Karpas-422 (cell line): ENCODE measurements around the gene MYBPHL. TPM values are rescaled to one million over a fixed set of nuclear protein-coding genes. Genes with fewer than 3 reads are reported as not detected.

Source experiments
- DNase-seq: peaks from one replicate; pipeline ENCODE4 v3.0.0-alpha.2; 2015
- H2AFZ ChIP-seq: fragments of 200-600 bp; sonication (generic); 2 replicates; pipeline ENCODE4 v1.6.1; 2014; ENCODE audit warnings: antibody characterized with exemption, low read length, mixed read lengths
- H3K27ac ChIP-seq: fragments of 200-600 bp; sonication (generic); 2 replicates; pipeline ENCODE4 v1.5.1; 2014; ENCODE audit warnings: mild to moderate bottlenecking, low read length, moderate library complexity
- H3K27me3 ChIP-seq: fragments of 200-600 bp; sonication (generic); 2 replicates; pipeline ENCODE4 v1.6.1; 2014; ENCODE audit warnings: low read length, mixed read lengths
- H3K36me3 ChIP-seq: fragments of 200-600 bp; sonication (generic); 2 replicates; pipeline ENCODE4 v1.6.1; 2014; ENCODE audit warnings: low read length, mixed read lengths; ENCODE audit not compliant: insufficient read depth
- H3K4me1 ChIP-seq: fragments of 200-600 bp; sonication (generic); 2 replicates; pipeline ENCODE4 v1.6.1; 2014; ENCODE audit warnings: mild to moderate bottlenecking, low read length, mixed read lengths
- H3K4me2 ChIP-seq: fragments of 200-600 bp; sonication (generic); 2 replicates; pipeline ENCODE4 v1.6.1; 2014; ENCODE audit warnings: low read length, low read depth, mild to moderate bottlenecking; ENCODE audit not compliant: poor library complexity, severe bottlenecking
- H3K4me3 ChIP-seq: fragments of 200-600 bp; sonication (generic); 2 replicates; pipeline ENCODE4 v1.5.1; 2014; ENCODE audit warnings: mild to moderate bottlenecking, antibody characterized with exemption, low read length, mixed read lengths
- H3K79me2 ChIP-seq: fragments of 200-600 bp; sonication (generic); 2 replicates; pipeline ENCODE4 v1.6.1; 2014; ENCODE audit warnings: mild to moderate bottlenecking, low read length, mixed read lengths
- H3K9ac ChIP-seq: fragments of 200-600 bp; sonication (generic); 2 replicates; pipeline ENCODE4 v1.6.0; 2014; ENCODE audit warnings: low read length
- H3K9me2 ChIP-seq: fragments of 200-600 bp; sonication (generic), shearing (Covaris generic); replicated peaks from 2 replicates; pipeline ENCODE4 v1.6.0; 2014; ENCODE audit warnings: mild to moderate bottlenecking, low read length, moderate library complexity; ENCODE audit not compliant: insufficient read depth
- H3K9me3 ChIP-seq: fragments of 300-700, 200-600 bp; sonication (generic); 2 replicates; pipeline ENCODE4 v1.6.1; 2014; ENCODE audit warnings: low read length, mixed read lengths
- H4K20me1 ChIP-seq: fragments of 200-600 bp; sonication (generic); 2 replicates; pipeline ENCODE4 v1.6.1; 2014; ENCODE audit warnings: mild to moderate bottlenecking, antibody characterized with exemption, low read length, low read depth; ENCODE audit not compliant: insufficient read depth
- total RNA-seq: library from RNA; depleted of rRNA; stranded (reverse); fragments of >200 nt; shearing (Covaris generic); gene quantifications from 2 replicates; pipeline ENCODE4 v1.2.3, GENCODE V29; 2014; ENCODE audit warnings: low replicate concordance; rRNA removed

The MYBPHL gene
- total RNA-seq, 1 experiment from 2014 or later: 4.3 TPM

- Histone ChIP-seq H3K36me3 (no peaks in the 10 kb centered on the region), H2AFZ (no peak overlapping the region), H3K27ac (no peak overlapping the region), H3K4me3 (no peak overlapping the region), H3K9ac (no peak overlapping the region), H3K4me2 (no peak overlapping the region), H4K20me1 (peaks cover 5% of the 10 kb centered on the region; the same call in 1 of the 2 replicates), H3K9me2 (no peaks in the 10 kb centered on the region), H3K9me3 (no peaks in the 10 kb centered on the region), H3K79me2 (no peaks in the 10 kb centered on the region), H3K27me3 (no peaks in the 10 kb centered on the region), H3K4me1 (no peaks in the 10 kb centered on the region)
- no peak for DNase-seq
Observed at GRCh38 chr1:109243221-109243620, 63.6 kb downstream of the MYBPHL start.

- no peaks in the 10 kb centered on the region for H3K27me3 ChIP-seq
- H3K9ac ChIP-seq: no peak overlapping the region
- H3K4me1 ChIP-seq: no peaks in the 10 kb centered on the region
- no peaks in the 10 kb centered on the region for H3K9me2 ChIP-seq
- H4K20me1 ChIP-seq: peaks cover 3% of the 10 kb centered on the region; the same call in 1 of the 2 replicates
- H3K79me2 ChIP-seq: no peaks in the 10 kb centered on the region
- no peaks in the 10 kb centered on the region for H3K9me3 ChIP-seq
- H3K36me3 ChIP-seq: peaks cover 3% of the 10 kb centered on the region; the same call in 1 of the 2 replicates
- H3K4me3 ChIP-seq: no peak overlapping the region
- H3K4me2 ChIP-seq: no peak overlapping the region
- no peak for DNase-seq
- H2AFZ ChIP-seq: no peak overlapping the region
- no peak overlapping the region for H3K27ac ChIP-seq
Observed at GRCh38 chr1:109242387-109242786, 64.4 kb downstream of the MYBPHL start.

Other genes starting within 250 kb of the MYBPHL start
- 7.9 and 17.8 TPM in 2 replicates for gene TAF13, start 231.0 kb downstream of the MYBPHL start, total RNA-seq
- 11.1 and 18.7 TPM in 2 replicates for gene TMEM167B, start 216.2 kb downstream of the MYBPHL start, total RNA-seq
- 0.22 and 4.7 TPM in 2 replicates for gene ELAPOR1, start 192.9 kb downstream of the MYBPHL start, total RNA-seq
- gene SARS1, start 93.1 kb downstream of the MYBPHL start, total RNA-seq: 184 and 248 TPM in 2 replicates
- gene CELSR2, start 57.5 kb downstream of the MYBPHL start, total RNA-seq: 0.43 and 1.2 TPM in 2 replicates
- 6.3 and 24.2 TPM in 2 replicates for gene PSRC1, start 23.9 kb downstream of the MYBPHL start, total RNA-seq
- 0.04 TPM in 1 of 2 replicates, not detected in the other for gene SORT1, start 90.9 kb upstream of the MYBPHL start, total RNA-seq
- gene PSMA5, start 119.4 kb upstream of the MYBPHL start, total RNA-seq: 48.5 and 70.4 TPM in 2 replicates
- not detected in 2 replicates for gene SYPL2, start 159.5 kb upstream of the MYBPHL start, total RNA-seq
- gene ATXN7L2, start 176.9 kb upstream of the MYBPHL start, total RNA-seq: 3.5 and 5.7 TPM in 2 replicates
- gene CYB561D1, start 187.1 kb upstream of the MYBPHL start, total RNA-seq: 6.2 and 7.1 TPM in 2 replicates
- gene AMIGO1, start 202.7 kb upstream of the MYBPHL start, total RNA-seq: 0.37 and 1.1 TPM in 2 replicates
- gene GPR61, start 232.9 kb upstream of the MYBPHL start, total RNA-seq: not detected in 2 replicates
- 7.6 and 12.6 TPM in 2 replicates for gene GNAI3, start 241.6 kb upstream of the MYBPHL start, total RNA-seq